ENCODE results near the gene SRGAP2B.
A peak's percentile ranks its signal among the peaks of the same experiment; 100 is the strongest.
"Not testable (repeated sequence)": the region's sequence is repeated elsewhere in the genome, so short reads cannot be mapped to it uniquely, and the experiment has no call there.

SRGAP2B gene

GRCh38 chr1:144995833-144996410 is 99.2 kb downstream of the SRGAP2B start:
- not testable (repeated sequence) for DNase-seq (ENCODE audit: low spot score)

GRCh38 chr1:144992915-144993314 is 102.2 kb downstream of the SRGAP2B start:
- DNase-seq (ENCODE audit: low spot score) = peak; percentile 20

- DNase-seq (ENCODE audit: low spot score) = not testable (repeated sequence)
These were observed 104.5 kb downstream of the SRGAP2B start for GRCh38 chr1:144990611-144991010.

- not testable (repeated sequence) for DNase-seq (ENCODE audit: low spot score)
These were observed 108.0 kb downstream of the SRGAP2B start for GRCh38 chr1:144987131-144987530.

- DNase-seq (ENCODE audit: low spot score) = not testable (repeated sequence)
These were observed 108.8 kb downstream of the SRGAP2B start for GRCh38 chr1:144986171-144986860.

GRCh38 chr1:144985550-144986170 is 109.5 kb downstream of the SRGAP2B start:
- not testable (repeated sequence) for DNase-seq (ENCODE audit: low spot score)

- not testable (repeated sequence) for DNase-seq (ENCODE audit: low spot score)
These were observed 112.2 kb downstream of the SRGAP2B start for GRCh38 chr1:144982802-144983525.

- DNase-seq (ENCODE audit: low spot score) = not testable (repeated sequence)
These were observed 114.0 kb downstream of the SRGAP2B start for GRCh38 chr1:144981157-144981556.

GRCh38 chr1:144979960-144980595 is 115.0 kb downstream of the SRGAP2B start:
- DNase-seq (ENCODE audit: low spot score) = not testable (repeated sequence)

GRCh38 chr1:144977856-144978255 is 117.3 kb downstream of the SRGAP2B start:
- not testable (repeated sequence) for DNase-seq (ENCODE audit: low spot score)

- DNase-seq (ENCODE audit: low spot score) = not testable (repeated sequence)
These were observed 123.2 kb downstream of the SRGAP2B start for GRCh38 chr1:144971936-144972335.

GRCh38 chr1:144966488-144966887 is 128.6 kb downstream of the SRGAP2B start:
- not testable (repeated sequence) for DNase-seq (ENCODE audit: low spot score)

GRCh38 chr1:144964765-144965164 is 130.4 kb downstream of the SRGAP2B start:
- not testable (repeated sequence) for DNase-seq (ENCODE audit: low spot score)

- not testable (repeated sequence) for DNase-seq (ENCODE audit: low spot score)
These were observed 130.9 kb downstream of the SRGAP2B start for GRCh38 chr1:144964186-144964585.

- DNase-seq (ENCODE audit: low spot score) = not testable (repeated sequence)
These were observed 131.6 kb downstream of the SRGAP2B start for GRCh38 chr1:144963571-144963970.

GRCh38 chr1:144961604-144962583 is 133.2 kb downstream of the SRGAP2B start:
- DNase-seq (ENCODE audit: low spot score) = not testable (repeated sequence)

GRCh38 chr1:144960929-144961488 is 134.1 kb downstream of the SRGAP2B start:
- not testable (repeated sequence) for DNase-seq (ENCODE audit: low spot score)

- DNase-seq (ENCODE audit: low spot score) = not testable (repeated sequence)
These were observed 146.7 kb downstream of the SRGAP2B start for GRCh38 chr1:144948390-144948789.

GRCh38 chr1:144947495-144947894 is 147.6 kb downstream of the SRGAP2B start:
- not testable (repeated sequence) for DNase-seq (ENCODE audit: low spot score)

All from RKO (cell line).